Tongue (tissue), 2 donors: ENCODE data around the gene TFF1. TPM values are rescaled to one million over a fixed set of nuclear protein-coding genes. Genes with fewer than 3 reads are reported as not detected.

Experiments used
- DNase-seq: peaks from one replicate; pipeline ENCODE4 v3.0.0-alpha.2; 2015
- total RNA-seq: library from RNA; depleted of rRNA; stranded (reverse); fragments of >200 nt; gene quantifications from one replicate; pipeline ENCODE4 v1.2.3, GENCODE V29; 2014

TFF1 gene
- total RNA-seq, 1 donor from 2014 or later = not detected

DNA sequence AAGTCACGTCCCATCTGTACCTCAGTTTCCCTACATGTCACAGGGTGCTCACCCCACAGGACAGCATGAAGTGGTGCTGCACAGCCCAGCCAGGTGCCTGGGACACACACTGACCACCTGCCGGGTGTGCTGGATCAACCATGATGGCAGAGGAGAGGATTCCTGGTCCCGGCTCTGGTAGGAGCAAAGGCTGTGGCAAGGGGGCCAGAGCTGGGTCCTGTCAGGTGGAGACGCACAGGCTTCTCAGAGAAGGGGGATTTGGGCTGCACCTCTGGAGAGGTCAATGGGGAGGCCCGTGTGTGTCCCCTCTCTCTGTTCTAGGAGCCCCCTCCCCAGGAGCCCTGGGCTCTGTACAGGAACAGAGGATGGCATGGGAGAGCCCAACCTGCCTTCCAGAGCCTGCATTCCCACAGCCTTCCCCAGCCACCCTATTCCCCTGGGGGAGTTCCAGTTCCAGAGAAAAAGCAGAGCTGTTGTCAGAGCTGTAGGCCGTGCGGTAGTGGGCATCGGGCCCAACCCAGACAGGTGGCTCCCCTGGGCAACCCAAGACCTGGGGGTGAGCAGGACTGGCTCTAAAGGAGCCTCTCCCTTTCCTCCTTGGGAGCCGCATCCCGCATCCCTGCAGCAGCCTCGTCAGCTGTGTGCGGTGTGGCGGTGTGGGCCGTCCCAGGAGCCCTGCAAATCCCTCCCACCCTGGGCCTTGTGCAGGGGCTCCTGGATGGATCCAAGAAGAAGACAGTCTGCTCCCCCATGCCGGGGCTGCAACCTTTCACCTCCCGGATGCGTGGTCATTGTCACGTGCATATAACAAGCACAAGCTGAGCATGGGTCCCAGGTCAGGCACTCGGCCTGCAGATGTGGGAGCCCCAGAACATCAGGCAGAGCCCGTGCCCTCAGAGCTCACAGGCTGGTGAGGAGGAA is 48.2 kb downstream of the TFF1 start:
- no peak for DNase-seq

DNA sequence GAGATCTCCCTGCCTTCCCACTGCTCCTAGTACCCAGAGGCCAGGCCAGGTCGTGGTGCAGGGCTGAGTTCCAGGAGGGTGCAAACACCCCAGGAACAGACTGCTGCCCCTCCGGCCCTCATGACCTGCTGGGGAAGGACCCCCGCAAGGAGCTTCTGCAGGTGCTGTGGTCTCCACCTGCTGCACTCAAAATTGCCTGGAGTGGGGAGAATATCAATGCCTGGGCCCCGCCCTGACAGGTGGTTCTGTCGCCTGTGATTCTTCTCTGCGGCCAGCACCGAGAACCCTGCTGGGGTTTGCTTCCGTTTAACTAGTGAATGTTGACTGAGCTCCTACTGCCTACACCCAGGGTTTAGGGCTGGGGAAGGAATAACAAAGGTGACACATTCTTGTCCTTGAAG is 49.0 kb downstream of the TFF1 start:
- DNase-seq = no peak

DNA sequence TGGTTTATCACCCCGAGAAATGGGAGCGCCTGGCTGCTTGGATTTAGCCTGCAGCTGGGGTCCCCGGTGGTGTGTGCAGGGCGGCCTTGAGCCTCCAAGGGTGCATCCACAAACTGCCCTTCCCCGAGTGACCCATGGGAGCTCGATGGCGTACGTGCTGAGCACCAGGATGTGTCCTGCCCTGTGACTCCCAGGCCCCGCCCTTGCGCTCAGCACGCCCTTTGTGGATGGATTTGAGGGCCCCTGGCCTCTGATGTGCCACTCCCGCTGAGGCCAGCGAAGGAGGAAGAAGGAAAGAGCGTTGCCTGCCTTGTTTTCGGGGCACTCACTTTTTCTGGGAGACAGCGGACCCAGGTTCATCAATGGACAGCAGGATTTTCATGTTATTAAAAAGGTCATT is 49.4 kb downstream of the TFF1 start:
- DNase-seq = no peak

DNA sequence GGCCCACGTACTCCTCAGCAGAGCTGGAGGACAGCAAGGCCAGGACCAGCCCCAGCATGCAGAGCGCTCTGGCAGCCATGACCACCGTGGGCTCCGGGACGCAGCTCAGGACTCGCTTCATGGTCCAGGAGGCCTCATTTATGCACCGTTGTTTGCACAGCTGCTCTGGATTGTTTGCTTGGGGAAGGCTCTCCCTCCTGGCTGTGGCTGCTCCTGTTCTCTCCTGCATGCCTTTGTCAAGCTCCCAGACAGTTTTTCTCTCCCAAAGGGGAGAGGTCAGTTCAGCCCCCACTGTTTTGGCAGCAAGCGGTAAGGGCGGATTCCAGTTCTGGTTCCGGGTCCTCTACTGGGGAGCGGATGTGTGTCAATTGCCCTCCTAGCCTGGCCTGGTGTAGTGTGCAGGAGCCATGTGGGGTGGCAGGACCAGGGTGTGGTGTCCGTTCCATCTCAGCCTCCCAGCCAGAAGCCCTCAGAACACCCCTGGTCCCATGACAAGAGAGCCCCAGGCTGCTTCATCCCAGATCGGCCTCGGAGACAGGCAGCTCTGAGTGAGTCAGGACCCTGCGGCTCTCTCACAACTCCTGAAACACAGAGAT is 50.9 kb downstream of the TFF1 start, which contains the start of gene TFF3:
Gene TFF3 (minus strand): TSS at position 114 of the 596 bp plus-strand sequence. CDS start 35 bp downstream, at position 79.
- DNase-seq = peak; percentile 77

DNA sequence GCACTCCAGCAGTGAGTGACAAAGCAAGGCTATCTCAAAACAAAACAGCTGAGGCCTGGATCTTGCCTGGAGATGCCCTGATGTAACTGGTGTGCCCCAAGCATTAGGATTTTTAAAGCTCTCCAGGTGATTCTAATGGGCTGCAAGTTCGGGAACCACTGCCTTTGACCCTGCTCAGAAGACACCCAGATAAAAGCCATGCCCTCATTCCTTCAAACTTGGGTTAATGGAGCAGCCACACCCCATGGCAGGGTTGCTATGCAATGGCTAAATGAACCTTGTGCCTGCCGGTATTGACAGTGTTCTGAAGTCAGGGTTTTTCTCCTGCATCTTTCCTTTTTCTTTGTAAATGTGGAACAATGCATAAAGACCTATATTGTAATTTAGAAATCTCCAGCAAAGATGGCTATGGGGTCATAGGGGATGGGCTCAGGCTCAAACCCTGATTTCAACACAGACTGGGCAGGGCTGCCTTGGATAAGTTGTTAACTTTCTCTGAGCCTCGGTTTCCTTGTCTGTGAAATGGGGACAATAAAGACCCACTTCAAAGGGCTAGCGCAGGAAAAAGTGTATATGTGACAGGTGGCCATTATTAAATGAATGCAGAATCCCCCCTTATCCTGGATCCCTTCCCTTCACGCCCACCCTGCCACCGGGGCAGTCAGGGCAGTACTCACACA is 51.6 kb downstream of the TFF1 start:
- no peak for DNase-seq

DNA sequence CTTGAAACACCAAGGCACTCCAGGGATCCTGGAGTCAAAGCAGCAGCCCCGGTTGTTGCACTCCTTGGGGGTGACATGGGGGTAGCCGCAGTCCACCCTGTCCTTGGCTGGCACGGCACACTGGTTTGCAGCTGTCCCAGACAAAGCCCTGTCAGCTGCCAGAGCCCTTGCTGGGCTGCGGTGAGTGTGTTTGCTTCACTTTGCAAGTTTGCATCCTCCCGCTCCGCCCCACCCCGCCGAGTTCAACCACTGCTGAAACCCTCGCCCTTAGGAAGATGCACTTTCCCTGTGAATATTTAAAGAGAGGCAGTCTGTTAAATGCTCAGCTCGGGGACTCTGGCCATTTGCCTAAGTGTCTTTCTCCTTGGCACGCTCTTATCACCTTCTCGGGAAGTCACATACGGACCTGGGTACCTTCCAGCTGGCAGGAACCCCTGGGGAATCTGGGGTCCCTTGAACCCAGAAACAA is 52.8 kb downstream of the TFF1 start:
- peak; percentile 84 for DNase-seq

DNA sequence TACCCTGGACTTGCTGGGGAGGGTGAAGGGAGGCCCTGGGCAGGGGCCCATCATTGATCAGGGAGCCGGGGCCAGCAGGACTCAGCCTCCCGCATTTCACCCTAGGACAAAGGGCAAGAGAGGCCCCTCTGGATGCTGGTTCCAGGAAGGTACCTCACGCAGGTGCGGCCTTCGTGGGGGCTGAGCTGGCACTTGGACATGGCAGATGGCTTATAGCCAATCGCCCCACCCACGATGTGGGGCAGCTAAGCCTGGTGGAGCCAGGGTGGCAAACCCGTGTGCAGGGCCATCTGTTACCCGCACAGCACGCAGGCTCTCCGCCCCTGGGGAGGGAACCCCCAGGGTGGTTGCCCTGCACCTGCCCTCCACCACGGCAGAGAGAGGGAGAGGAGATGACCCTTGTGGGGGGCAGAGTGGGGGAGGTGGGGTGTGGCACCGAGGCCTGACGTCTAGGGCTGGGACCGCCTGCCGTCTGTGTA is 53.7 kb downstream of the TFF1 start:
- no peak for DNase-seq

Other genes with a start within 250 kb of the TFF1 start
- 20.9 TPM for gene ABCG1, start 147.4 kb downstream of the TFF1 start, total RNA-seq
- gene TFF3, start 51.1 kb downstream of the TFF1 start, total RNA-seq = 30.9 TPM
- not detected for gene TFF2, start 15.5 kb downstream of the TFF1 start, total RNA-seq
- 0.21 TPM for gene TMPRSS3, start 29.5 kb upstream of the TFF1 start, total RNA-seq
- 0.41 TPM for gene UBASH3A, start 37.4 kb upstream of the TFF1 start, total RNA-seq
- gene RSPH1, start 129.7 kb upstream of the TFF1 start, total RNA-seq = 0.10 TPM
- gene SLC37A1, start 147.3 kb upstream of the TFF1 start, total RNA-seq = 12.7 TPM